ENCODE measurements around the gene NHSL2. TPM values are rescaled to one million over a fixed set of nuclear protein-coding genes. Genes with fewer than 3 reads are reported as not detected.
A peak's percentile ranks its signal among the peaks of the same experiment; 100 is the strongest.

The NHSL2 gene
- total RNA-seq, 2 donors from 2014 or later, result 1.6 to 2.9 TPM

DNA sequence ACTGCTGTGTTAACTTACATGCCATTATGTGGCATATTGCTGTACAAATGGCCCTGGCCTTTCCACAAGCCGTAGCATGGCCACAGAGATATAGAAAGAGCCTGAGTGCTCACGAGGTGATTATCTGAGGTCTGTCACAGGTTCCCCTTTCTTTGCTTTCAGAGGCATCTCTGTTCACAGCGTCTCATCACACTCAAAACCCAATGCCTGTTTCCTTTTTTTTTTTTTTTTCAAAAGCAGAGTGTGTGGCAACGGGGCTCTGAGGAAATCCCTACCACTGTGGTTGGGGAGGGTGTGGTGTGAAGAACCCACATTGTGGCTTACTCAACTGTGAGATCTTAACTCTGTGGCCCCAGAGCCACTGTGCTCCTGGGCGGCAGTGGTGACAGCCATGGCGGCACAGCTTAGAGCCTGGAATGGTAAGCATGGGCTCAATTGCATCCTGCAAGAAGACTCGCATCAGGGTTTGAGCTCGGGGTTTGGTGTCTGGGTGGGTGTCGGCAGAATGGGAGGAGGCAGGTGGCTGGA lies 190.2 kb downstream of the NHSL2 start:
- no peaks in the 10 kb centered on the region for H3K36me3 ChIP-seq (replicated peaks in 1 of 2; ENCODE audit: insufficient read depth in 1 of 2, low read depth in 2 of 2)
- intact Hi-C loops (cut with DNase I), result no loop called here
- peaks cover 6% of the 10 kb centered on the region for H3K4me1 ChIP-seq
- DNase-seq (peak in 1 of 4 donors; percentile 43), ATAC-seq (no peak)
- H3K9me3 ChIP-seq, result no peaks in the 10 kb centered on the region
- no peak for TF ChIP-seq POLR2A (IDR thresholded peaks at IDR 0.05)
- H3K4me3 ChIP-seq, result no peak overlapping the region
- no peaks in the 10 kb centered on the region for H3K27me3 ChIP-seq
- WGBS, 2 donors, result 83 to 84% methylated on average over 3 to 6 of the region's 9 CpGs
- peak overlapping the region in 1 of 4 donors; percentile 25 for H3K27ac ChIP-seq

DNA sequence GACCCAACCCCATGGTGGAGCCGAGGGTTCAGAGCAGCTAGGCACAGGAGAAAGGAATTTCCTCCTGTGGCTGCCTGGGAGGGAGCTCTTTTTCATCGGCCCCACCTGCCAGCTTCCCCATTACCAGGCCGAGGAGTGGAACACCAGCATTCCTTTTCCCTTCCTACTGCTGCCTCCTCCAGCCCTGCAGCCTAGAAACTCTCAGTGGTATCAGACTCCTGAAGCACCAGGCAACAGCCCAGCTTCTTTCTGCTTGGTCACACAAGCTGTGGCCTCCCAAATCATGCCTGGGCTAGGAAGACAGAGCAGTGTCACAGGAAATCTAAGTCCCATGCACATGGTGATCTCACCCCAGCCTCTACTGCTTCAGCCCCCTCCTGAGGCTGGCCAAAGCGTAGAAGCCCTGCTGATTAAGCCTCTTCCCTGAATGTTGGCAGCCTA lies 191.0 kb downstream of the NHSL2 start:
- Histone ChIP-seq H3K9me3 (no peaks in the 10 kb centered on the region), H3K36me3 (replicated peaks in 1 of 2; ENCODE audit: insufficient read depth in 1 of 2, low read depth in 2 of 2) (no peaks in the 10 kb centered on the region), H3K4me1 (peaks cover 6% of the 10 kb centered on the region), H3K27ac (no peak overlapping the region), H3K27me3 (no peaks in the 10 kb centered on the region), H3K4me3 (no peak overlapping the region)
- 31 to 60% methylated on average over 1 to 2 of the region's 4 CpGs for WGBS, 2 donors
- intact Hi-C loops (cut with DNase I), result no loop called here
- ATAC-seq, result no peak
- no peak for DNase-seq
- no peak for TF ChIP-seq POLR2A (IDR thresholded peaks at IDR 0.05)
- TF ChIP-seq CTCF (IDR thresholded peaks at IDR 0.05), result no peak

GRCh38 chrX:72102126-72102525 lies 191.5 kb downstream of the NHSL2 start:
- DNase-seq (no peak), ATAC-seq (no peak)
- Histone ChIP-seq H3K36me3 (replicated peaks in 1 of 2; ENCODE audit: insufficient read depth in 1 of 2, low read depth in 2 of 2) (no peaks in the 10 kb centered on the region), H3K4me3 (no peak overlapping the region), H3K27me3 (no peaks in the 10 kb centered on the region), H3K9me3 (no peaks in the 10 kb centered on the region), H3K4me1 (peaks cover 6% of the 10 kb centered on the region), H3K27ac (no peak overlapping the region)
- intact Hi-C loops (cut with DNase I), result no loop called here
- 53 to 89% methylated on average over 2 of the region's 2 CpGs for WGBS, 2 donors
- TF ChIP-seq CTCF (IDR thresholded peaks at IDR 0.05), result no peak
- no peak for TF ChIP-seq POLR2A (IDR thresholded peaks at IDR 0.05)

DNA sequence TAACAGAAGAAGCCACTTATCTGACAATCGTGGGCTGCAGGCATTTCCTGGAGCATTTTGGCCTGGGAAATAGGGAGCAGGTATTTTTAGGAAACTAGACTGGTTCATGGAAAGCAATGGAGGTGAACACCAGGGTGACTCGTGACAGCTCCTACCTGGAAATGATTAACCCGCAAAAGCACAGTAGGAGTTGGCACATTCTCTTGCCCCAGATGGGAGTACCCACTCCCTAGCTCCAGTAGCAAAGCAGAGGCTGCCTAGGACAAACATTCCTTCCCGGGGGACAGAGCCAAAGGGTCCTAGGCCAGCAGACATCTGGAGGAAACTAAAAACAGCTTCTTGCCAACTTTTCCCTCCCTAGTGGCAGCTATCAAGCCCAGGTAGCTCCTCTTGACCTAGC lies 192.1 kb downstream of the NHSL2 start:
- Histone ChIP-seq H3K4me1 (peaks cover 6% of the 10 kb centered on the region), H3K27me3 (no peaks in the 10 kb centered on the region), H3K4me3 (no peak overlapping the region), H3K9me3 (no peaks in the 10 kb centered on the region), H3K36me3 (replicated peaks in 1 of 2; ENCODE audit: insufficient read depth in 1 of 2, low read depth in 2 of 2) (no peaks in the 10 kb centered on the region), H3K27ac (no peak overlapping the region)
- no peak for TF ChIP-seq CTCF (IDR thresholded peaks at IDR 0.05)
- no peak for TF ChIP-seq POLR2A (IDR thresholded peaks at IDR 0.05)
- intact Hi-C loops (cut with DNase I), result no loop called here
- peak in 3 of 4 donors; percentile 30 to 60 (median 53) for DNase-seq
- 0 to 19% methylated on average over 3 to 4 of the region's 4 CpGs for whole genome bisulfite sequencing, 2 donors
- no peak for ATAC-seq

DNA sequence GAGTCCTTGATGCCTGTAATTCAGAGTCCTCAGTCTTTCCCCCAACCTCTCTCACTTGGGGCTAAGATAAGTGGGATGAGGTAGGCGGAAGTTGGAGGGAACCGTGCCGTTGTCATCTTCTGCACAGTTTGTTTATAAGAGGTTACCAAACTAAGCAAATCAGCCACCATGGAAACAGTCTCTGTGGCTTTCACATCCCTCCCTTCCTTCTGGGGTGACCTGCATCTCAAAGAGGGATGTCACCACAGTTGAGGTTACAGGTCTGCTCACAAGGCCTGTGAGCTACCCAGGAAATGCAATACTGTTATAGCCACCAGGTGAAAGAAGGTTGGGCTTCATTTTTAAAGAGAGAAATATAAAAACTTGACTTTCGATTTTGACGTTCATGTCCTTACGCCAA lies 194.8 kb downstream of the NHSL2 start:
- no peaks in the 10 kb centered on the region for H3K9me3 ChIP-seq
- no peak overlapping the region for H3K27ac ChIP-seq
- ATAC-seq (no peak), DNase-seq (no peak)
- H3K27me3 ChIP-seq, result no peaks in the 10 kb centered on the region
- intact Hi-C loops (cut with DNase I), result no loop called here
- TF ChIP-seq CTCF (IDR thresholded peaks at IDR 0.05), result no peak
- no peak for TF ChIP-seq POLR2A (IDR thresholded peaks at IDR 0.05)
- no peaks in the 10 kb centered on the region for H3K36me3 ChIP-seq (replicated peaks in 1 of 2; ENCODE audit: insufficient read depth in 1 of 2, low read depth in 2 of 2)
- WGBS, 2 donors, result 48 to 87% methylated on average over 3 to 6 of the region's 6 CpGs
- peaks cover 6% of the 10 kb centered on the region for H3K4me1 ChIP-seq
- no peak overlapping the region for H3K4me3 ChIP-seq

Measured in body of pancreas (tissue), 4 donors.